Fibroblast of skin of scalp (primary cell): ENCODE measurements around the gene PER2.
"Not testable (repeated sequence)": the region's sequence is repeated elsewhere in the genome, so short reads cannot be mapped to it uniquely, and the experiment has no call there.

Experiments
- DNase-seq: peaks from one replicate; pipeline ENCODE4 v3.0.0-alpha.2; 2013

Gene PER2

GRCh38 chr2:238313289-238313990 is 25.0 kb upstream of the PER2 start:
- DNase-seq: no peak

DNA sequence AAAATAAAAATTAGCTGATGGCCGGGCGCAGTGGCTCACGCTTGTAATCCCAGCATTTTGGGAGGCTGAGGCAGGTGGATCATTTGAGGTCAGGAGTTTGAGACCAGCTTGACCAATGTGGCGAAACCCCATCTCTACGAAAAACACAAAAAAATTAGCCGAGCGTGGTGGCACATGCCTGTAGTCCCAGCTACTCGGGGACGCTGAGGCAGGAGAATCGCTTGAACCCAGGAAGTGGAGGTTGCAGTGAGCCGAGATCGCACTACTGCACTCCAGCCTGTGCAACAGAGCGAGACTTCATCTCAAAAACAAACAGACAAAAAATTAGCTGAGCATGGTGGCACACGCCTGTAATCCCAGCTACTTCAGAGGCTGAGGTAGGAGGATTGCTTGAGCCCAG is 22.3 kb upstream of the PER2 start:
- not testable (repeated sequence) for DNase-seq

DNA sequence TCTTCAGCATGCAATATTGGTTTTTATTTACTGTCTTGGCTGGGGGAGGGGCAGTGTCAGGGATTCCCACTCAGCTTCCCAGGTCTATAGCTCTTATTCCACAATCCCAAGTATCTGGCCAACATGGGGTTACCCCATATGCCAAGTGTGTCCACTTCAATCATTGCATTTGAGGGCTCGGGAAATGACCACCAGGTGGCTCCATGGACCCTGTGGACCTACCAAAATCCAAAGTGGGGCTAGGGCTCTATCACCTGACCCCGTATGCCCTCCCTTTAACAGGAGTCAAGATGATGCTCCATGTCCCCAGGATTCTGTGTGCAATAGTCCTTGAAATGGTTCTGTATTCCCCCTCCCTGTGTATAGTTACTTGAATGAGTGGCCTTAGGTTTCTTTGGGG is 19.8 kb upstream of the PER2 start:
- DNase-seq: no peak

DNA sequence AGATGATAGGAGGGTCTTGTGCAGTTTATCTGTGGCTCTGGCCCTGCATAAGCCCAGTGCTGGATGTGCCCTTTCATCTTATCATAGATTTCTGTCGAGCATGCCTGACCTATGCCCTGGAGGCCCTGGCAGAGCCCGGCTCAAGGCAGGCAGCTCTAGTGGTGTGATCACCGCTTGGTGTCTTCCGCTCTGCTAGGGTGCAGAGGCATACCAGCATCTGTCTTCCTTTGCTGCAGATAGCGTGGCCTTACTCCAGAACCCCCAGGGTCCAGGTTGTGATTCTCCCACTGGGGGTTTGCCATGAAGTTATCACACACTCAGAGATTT is 18.2 kb upstream of the PER2 start:
- DNase-seq: no peak

GRCh38 chr2:238305965-238306671 is 17.7 kb upstream of the PER2 start:
- DNase-seq: no peak

GRCh38 chr2:238305092-238305862 is 16.9 kb upstream of the PER2 start:
- DNase-seq: no peak

GRCh38 chr2:238304116-238304515 is 15.7 kb upstream of the PER2 start:
- no peak for DNase-seq

GRCh38 chr2:238302751-238303150 is 14.3 kb upstream of the PER2 start:
- no peak for DNase-seq

DNA sequence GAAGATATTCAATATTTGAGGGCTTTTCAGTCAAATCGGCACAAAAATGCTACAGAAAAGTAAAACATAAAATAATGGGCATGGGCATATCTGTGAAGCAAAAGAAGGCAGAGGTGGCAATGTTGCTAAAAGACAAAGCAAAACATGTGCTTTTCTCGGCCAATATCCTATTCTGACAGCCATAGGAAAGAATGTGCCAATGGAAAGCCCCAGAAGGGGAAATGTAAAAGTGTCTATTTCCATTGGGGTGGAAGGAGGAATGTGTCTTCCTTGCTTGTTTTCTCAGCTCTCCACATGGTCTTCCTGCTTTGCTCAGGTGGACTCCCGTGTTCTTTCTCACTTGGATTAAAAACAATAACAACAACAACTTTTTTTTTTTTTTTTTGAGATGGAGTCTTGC is 13.7 kb upstream of the PER2 start:
- no peak for DNase-seq

- no peak for DNase-seq
Observed at GRCh38 chr2:238299803-238300202, 11.4 kb upstream of the PER2 start.

- DNase-seq: no peak
Observed at GRCh38 chr2:238296638-238297457, 8.4 kb upstream of the PER2 start.

GRCh38 chr2:238295144-238296112 is 7.0 kb upstream of the PER2 start:
- no peak for DNase-seq

- DNase-seq: no peak
Observed at GRCh38 chr2:238294393-238295143, 6.2 kb upstream of the PER2 start.

DNA sequence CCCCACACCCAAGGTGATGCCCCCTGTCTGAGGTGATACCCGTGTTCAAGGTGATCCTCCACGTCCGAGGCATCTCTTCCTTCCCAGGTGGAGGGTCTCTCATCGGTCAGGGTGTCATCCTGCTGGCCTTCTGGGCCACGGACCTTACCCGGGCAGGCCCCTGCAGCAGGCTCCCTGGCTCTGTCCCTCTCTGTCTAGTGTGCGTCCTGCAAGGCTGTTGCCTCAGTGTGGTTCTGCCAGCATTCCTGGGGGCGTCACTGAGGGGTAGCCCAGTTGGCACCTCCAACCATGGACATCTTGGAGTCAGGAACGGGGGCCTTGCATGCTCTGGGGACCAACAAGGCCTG is 5.6 kb upstream of the PER2 start:
- DNase-seq: no peak

DNA sequence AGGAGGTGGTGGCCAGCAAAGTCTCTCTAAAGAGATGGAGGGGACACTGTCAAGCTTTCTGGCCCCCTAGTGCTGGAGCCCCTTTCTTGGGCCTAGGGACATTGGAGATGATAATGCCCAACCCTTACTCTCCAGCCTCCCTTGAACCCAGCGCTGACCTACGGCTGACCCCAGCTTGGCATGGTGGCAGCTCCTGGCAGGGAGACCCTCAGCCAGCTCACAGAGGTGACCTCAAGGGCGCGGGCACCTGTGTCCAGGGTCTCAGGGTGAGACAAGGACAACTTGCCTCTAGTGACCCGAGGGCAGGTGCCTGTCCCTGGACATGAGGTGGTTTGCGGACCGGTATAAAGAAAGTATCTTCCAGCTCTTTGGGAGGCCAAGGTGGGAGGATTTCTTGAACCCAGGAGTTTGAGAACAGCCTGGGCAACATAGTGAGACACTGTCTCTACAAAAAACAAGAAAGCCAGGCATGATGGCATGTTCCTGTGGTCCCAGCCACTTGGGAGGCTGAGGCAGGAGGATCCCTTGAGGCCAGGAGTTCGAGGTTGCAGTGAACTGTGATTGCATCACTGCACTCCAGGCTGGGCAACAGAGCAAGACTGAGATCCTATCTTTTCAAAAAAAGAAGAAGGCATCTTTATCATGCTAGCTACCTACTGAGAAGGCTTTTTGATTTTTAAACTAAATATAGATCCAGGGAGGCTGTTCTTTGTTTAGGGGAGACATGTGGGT is 3.3 kb upstream of the PER2 start:
- DNase-seq: no peak

DNA sequence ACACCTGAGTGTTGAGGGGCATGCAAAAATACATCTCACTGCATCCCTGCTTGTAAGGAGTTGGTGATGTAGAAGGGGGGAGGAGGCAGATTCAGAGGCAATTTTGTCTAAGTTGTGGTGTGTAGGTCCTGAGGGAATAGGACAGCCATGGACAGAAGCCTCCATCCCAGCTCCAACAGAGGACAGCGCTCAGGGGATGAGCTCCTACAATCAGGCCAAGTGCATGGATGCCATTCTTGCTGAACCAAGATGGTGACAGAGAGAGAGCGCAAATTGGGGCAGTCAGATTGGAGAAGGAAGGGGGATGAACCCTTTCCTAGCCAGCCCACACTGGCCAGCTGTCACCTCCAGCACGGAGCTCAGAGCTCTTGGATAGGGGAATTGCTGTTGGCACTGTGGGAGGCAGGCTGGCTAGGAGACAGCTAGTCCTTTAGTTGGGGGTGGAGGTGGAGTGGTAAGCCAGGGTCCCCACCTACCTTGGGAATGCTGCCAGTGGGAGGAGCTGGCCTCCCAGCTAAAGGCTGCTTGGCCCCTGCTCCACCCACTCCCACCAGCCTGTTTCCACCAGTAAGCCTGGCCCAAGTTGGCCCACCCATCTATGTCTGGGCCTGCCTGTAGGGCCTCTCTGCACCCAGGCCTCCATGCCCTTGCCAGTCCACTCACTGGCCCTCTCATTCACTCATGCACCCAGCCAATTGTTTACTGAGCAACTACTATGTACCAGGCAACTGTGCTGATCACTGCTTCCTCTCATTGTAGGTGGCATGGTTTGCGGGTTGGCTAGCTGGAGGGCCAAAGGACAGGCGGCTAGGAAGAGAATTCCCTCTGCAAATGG is 2.5 kb upstream of the PER2 start:
- no peak for DNase-seq

DNA sequence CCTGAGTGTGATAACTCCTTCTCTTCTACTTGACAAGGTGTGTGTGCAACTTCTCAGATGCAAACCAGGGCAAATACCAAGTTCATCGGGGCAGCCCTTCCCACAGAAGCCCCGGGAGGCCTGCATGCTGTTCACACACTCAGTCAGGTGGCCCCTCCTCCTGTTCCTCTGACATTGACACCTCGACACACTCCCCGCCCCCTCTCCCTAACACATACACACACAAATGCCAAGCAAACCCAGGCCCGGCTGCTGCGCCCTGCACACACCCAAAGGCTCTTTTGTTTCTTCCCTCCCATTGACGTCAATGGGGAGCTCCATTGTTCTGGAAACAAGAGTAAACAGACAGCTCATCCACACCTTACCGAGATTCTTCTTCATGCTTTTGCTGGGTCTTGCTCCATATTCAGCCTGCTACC is 1.7 kb upstream of the PER2 start:
- DNase-seq: no peak

GRCh38 chr2:238289574-238289973 is 1.2 kb upstream of the PER2 start:
- no peak for DNase-seq
